GM19372 (cell line): ENCODE results near the gene HSDL1.
A peak's percentile ranks its signal among the peaks of the same experiment; 100 is the strongest.

ENCODE experiments used
- ATAC-seq: cut with Tn5 transposase; IDR thresholded peaks from one replicate; pipeline ENCODE4 v1.9.1; 2021; ENCODE audit warnings: mild to moderate bottlenecking, low read depth, moderate library complexity; ENCODE audit not compliant: unreplicated experiment

The HSDL1 gene

GRCh38 chr16:84085271-84085667 lies 59.7 kb downstream of the HSDL1 start:
- no peak for ATAC-seq

- peak; percentile 45 for ATAC-seq
These were observed 60.3 kb downstream of the HSDL1 start for GRCh38 chr16:84084570-84085270.

DNA sequence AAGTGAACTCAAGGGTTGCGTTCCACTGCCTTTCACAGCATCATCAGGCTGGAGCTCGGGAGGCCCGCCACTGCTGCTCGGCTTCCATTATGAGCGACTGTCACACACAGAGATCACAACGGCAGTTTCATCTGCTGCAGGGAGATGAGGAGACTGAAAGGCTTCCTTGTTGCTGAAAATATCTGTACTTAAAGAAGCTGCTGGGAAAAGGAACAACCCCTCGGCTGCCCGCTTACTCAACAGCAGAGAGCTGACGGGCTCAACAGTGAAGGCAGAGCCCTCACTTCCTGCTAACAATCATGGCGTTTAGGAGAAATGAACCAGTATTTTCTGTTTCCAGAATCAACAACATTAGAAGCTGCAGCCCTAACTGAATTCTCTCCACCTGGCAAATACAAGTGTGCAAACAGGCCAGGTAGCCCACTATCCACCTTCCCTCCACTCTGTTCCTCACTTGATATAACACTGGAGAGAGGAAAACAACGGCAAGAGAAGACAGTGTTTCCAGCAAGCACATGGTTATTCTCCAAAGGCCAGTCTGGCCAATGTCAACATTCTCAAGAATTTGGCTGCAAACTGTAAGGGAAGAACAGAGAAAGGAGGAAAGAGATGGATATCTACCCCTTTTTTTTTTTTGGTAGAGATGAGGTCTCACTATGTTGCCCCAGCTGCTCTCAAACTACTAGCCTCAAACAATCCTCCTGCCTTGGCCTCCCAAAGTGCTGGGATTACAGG lies 62.0 kb downstream of the HSDL1 start:
- no peak for ATAC-seq

- no peak for ATAC-seq
These were observed 62.9 kb downstream of the HSDL1 start for GRCh38 chr16:84082110-84082509.

GRCh38 chr16:84081446-84081989 lies 63.5 kb downstream of the HSDL1 start:
- no peak for ATAC-seq

GRCh38 chr16:84080813-84081212 lies 64.2 kb downstream of the HSDL1 start:
- ATAC-seq = no peak

DNA sequence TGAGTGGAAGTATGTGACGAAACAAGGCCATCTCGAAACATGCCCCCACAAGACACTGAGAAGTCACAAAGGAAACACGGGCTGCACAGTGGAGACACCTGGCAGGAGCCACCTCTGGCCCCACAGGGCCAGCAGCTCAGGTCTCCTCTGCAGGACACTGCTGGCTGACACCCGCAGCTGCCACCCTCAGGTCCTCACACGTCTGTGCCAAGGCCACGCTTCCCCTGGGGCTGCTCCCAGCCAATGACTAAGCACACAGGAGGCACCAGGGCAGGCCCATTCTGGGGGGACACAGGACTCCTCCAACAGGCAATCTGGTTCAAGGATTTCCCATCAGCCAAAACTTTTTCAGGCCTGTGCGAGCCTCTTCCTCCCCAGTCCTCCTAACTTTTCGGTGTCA lies 64.6 kb downstream of the HSDL1 start:
- no peak for ATAC-seq

GRCh38 chr16:84079664-84080063 lies 65.3 kb downstream of the HSDL1 start:
- ATAC-seq = no peak

DNA sequence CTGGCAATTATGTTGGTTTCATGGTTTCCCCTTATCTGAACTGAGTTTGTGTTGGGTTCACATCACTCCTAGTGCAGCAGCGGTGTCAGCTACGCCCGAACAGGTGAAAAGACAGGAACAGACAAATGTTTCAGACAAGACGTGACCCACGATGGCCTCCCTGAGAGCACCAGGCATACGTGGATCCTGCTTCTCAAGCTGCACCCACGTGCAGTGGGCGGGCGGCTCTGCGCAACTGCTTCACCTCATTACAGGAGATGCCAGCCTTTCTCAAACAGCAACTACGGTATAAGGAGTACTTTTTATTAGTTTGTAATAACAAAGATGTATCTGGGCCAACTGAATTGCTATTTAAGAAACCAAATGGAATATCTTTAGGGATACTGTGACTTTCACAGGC lies 69.6 kb downstream of the HSDL1 start:
- no peak for ATAC-seq

GRCh38 chr16:84074721-84075120 lies 70.3 kb downstream of the HSDL1 start:
- ATAC-seq = no peak
